Stimulated activated CD8-positive, alpha-beta memory T cell treated with anti-CD3 and anti-CD28 coated beads, Interleukin-2, amount 100 ng/mL, for 1 hour (primary cell): ENCODE measurements around the gene SPIN2A.
"Not testable (repeated sequence)": the region's sequence is repeated elsewhere in the genome, so short reads cannot be mapped to it uniquely, and the experiment has no call there.

ENCODE experiments used
- DNase-seq, 2 donors: peaks; one replicate each; pipeline ENCODE4 v3.0.0-alpha.2; 2020; ENCODE audit warnings: low read depth in 2 of 2

Gene SPIN2A

DNA sequence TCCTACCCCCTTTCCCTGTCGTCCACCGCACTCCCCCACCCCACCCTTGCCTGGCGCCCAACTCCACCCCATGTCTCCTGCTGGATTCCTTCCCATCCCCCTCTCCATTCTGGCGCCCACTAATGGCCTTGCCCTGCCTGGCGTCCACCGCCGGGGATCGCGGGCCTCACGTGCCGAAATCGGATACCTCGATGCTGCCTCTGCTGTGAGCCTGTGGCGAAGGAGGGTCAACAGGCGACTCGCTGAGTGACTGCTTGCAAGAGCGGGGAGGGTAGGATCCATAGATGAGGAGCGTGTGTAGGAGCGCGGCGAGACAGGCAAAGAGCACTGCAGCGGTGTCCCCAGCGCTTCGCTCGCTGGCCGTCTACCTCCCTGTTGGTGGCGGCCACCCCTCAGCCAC is at the start of gene SPIN2A:
Gene SPIN2A, minus strand, starts transcription at position 325 of the 400 bp plus-strand sequence. CDS start 800 bp downstream, outside the sequence.
- DNase-seq = not testable (repeated sequence)

DNA sequence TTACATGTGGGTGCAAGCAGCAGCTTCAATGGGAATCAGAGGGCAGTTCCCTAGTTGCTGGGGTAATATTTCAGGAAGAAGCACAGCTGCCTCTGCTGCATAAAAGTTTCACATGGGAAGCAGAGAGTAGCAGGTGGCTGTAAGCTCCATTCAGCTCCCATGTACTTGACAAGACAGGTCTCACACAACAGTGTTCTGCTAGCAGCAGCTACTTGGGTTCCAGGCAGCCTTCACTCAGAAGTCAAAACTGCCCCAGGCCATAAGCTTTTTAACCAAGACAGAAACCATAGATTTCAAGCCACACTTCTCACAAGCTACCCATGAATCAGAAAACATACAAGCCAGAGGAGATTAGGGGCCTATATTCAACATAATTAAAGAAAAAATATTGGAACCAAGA is 41.4 kb upstream of the SPIN2A start:
- DNase-seq = no peak

DNA sequence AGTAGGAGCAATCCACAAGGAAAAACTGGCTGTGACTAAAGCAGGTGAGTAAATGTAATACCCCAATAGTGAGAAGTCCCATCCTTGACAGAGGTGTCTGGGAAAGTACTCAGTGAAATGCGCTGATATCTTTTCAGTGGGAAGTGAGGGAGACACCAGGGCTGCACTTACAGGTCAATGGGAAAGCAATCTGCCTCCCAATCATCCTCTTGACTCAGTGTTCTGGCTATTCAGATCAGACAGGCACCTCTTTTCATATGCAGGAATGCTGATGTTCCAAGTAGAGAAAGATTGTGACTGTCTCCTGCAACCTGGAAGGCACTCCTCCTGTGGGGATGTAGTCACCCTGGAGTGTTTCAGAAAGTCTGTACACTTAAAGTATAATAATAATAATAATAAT is 39.9 kb upstream of the SPIN2A start:
- no peak for DNase-seq

DNA sequence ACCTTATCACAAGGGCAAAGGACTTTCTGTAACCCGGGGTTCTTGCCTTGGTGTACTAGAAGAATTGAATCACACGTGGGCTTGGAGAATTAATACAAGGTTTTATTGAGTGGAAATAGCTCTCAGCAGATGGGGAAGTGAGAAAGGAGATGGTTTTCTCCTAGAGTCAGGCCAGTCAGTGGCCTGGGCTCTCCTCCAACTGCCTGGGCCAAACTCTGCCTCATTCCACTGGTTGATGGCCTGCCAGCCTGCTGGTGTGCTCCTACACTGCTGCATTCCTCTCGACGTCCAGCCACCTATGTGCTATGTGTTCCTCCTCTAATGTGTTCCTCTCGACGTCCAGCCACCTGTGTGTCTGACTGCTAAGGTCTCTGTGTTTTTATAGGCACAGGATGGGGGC is 35.3 kb upstream of the SPIN2A start:
- DNase-seq = no peak

DNA sequence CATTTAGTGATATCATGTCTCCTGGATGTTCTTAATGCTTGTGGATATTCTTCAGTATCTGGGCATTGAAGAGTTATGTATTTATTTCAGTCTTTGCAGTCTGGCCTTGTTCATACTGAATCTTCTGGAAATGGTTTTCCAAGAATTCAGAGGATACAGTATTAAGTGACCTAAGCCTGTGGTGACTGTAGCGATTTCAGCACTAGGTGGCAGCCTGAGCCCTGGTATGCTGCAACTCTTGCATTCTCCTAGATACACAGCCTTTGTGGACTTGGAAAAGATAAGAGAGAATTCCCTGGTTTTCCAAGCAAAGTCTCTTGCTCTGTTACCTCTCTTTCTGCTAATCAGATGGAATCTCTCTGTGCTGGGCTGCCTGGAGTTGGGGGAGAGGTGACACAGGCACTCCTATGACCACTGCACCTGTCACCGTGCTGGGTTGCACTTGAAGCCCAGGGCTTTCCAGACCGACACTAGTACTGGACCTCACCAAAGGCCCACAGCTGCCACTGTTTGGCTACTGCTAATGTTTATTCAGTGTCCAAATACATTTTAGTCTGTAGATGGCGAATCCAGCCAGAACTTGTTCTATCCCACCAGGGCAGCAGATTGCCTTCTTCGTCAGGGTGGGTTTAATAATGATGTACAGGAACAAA is 19.3 kb upstream of the SPIN2A start:
- no peak for DNase-seq

DNA sequence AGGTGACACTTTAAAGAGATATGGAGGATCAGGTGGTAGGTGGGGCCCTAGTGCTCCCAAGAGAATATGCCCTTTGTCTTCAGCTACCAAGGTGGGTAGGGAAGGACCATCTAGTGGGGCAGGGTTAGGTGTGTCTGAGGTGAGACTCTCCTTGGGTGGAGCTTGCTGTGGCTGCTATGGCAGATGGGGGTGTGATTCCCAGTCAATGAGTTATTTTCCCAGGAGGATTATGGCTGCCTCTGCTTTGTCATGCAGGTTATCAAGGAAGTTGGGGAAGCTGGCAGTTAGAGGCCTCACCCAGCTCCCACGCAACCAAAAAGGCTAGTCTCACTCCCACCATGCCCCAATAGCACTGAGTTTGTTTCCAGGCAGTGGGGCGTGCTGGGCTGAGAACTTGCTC is 18.0 kb upstream of the SPIN2A start:
- no peak for DNase-seq

DNA sequence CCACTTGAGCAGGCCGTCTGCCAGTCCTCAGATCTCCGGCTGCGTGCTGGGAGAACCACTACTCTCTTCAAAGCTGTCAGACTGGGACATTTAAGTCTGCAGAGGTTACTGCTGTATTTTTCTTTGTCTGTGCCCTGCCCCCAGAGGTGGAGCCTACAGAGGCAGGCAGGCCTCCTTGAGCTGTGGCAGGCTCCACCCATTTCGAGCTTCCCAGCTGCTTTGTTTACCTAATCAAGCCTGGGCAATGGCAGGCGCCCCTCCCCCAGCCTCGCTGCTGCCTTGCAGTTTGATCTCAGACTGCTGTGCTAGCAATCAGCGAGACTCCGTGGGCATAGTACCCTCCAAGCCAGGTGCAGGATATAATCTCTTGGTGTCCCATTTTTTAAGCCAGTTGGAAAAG is 15.0 kb upstream of the SPIN2A start:
- DNase-seq = not testable (repeated sequence)

DNA sequence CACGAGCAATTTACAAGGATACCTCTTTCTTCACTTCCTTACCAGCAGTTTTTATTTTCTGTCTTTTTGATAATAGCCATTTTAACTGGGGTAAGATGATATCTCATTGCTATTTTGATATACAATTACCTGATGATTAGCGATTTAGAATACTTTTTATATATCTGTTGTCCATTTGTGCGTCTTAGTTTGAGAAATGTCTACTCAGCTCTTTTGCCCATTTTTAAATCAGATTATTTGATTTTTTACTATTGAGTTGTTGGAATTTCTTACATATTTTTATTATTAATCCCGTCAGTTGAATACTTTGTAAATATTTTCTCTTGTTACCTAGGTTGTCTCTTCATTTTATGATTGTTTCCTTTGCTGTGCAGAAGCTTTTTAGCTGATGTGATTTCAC is 1.5 kb upstream of the SPIN2A start:
- DNase-seq = no peak

DNA sequence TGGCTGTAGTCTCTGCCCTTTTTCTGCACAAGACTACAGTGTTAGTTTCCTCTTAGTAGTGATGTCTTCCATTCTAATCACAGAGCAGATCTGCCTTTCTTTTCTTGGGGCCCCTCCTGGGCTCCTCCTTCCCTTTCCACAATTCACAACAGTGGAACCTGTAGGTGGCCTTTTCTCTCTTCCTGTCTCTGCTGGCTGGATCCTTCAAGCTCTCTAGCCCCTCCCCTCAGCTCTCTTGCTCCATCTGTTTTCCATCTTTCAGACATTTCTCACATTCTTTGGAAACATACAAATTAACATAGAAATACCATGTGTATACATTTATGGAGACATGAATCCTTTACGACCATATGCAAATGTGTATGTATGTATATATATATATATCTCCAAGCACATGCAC is 304 bp upstream of the SPIN2A start:
- DNase-seq = no peak

DNA sequence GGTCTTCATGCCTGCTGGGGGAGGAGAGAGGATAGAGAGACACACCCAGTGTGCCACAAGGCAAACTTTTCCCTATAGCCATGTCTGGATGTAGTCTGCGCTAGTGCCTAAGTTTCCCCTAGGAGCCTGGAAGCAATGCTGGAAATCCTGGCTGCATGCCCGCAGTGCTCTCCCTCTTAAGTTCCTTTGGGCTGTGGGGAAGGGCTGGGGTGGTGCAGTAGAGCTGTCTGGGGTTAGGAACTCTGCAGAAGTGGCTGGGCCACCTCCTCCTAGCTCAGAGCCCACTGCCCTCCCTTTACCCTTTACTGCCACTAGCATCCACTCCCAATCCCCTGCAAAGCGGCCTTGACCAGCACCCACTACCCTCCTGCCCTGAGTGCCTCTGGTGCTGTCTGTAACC is 608 bp downstream of the SPIN2A start:
- DNase-seq = not testable (repeated sequence)

DNA sequence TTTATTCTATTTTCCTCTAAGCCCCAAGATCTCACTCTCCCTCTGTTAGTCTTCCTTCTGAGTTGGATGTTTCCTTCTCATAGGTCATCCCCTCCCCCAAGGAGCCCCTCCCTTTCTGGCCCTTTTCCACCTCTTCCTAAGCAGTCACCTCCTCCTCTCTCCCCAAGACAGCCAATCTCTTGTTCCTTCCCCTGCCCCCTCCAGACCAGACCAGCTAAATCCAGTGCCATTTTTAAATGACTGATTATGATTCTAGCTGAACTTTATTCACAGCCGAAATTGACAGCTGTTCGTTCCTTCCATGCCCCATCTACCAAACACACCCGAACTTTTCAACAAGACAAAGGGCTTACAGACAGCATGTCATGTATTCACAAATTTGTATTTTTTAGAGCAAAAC is 1.9 kb downstream of the SPIN2A start:
- no peak for DNase-seq

DNA sequence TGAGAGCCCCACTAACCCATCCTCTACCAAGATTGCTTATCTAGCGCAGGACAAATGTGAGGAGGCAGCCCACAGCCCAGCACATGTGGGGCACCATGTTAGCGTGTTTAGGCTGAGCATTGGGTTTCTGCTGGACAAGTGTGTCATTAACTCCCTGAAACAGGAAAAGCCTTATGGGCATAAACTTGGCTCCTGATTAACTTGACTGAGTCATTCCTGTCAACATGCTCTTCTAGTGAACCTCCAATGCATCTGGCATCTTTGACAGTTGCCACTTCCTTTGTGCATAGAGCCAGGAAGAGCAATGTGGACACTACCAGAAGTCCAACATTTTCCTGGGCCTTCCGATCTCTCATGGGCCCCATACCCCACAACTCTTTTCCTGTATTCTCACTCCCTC is 2.5 kb downstream of the SPIN2A start:
- DNase-seq = no peak

DNA sequence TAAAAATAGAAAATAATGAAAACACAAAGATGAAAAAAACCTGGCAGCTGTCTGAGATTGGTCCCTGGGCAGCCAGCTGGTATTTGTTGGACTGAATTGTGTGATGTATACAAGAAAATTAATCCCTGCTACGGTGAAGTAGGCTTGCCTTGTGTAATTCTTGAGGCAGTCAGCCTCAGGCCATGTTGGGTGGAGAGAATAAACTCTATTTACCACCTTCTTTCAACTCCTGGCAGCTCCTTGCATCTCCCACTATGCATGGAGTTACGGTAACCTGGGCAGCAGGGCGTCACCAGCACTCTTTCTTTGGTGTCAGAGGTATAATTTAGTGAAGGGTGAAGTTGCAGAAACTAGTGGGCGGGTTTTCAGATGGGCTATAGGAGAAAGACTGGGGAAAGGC is 3.5 kb downstream of the SPIN2A start:
- no peak for DNase-seq

DNA sequence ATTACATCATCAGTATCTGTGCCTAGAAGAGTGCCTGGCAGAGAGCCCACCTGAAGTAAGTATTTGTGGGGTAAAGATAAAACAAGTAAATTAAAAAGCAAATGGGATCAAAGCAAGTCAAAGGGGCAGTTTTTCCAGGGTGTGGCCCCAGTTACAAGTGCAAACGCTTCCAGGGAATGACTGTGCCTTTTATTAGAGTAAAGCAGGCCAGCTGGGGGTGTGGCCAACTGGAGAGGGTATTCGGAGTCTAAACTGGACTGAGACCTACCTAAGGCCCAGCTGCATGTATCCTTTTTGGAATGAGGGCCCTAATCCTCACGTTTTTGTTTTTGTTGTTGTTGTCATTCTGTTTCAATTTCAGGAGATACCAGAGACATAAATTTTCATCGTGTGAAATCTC is 3.9 kb downstream of the SPIN2A start:
- not testable (repeated sequence) for DNase-seq

DNA sequence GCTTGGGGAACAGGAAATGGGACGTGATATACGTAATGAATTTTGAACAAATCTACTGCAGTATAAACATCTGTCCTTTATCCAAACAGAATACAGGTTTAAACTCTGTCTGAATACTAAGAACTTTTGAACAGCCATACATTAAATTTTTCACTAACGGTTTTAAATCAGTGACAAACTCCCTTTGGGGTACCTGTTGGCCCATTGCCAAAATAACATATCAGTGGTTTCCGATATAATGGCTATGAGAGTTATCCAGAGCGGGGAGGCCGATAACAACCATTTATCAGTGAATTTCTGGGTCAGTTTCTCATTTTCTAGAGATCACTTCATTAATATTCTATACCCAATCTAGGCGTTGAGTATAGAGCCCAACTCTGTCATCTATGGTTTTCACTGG is 5.2 kb downstream of the SPIN2A start:
- no peak for DNase-seq

DNA sequence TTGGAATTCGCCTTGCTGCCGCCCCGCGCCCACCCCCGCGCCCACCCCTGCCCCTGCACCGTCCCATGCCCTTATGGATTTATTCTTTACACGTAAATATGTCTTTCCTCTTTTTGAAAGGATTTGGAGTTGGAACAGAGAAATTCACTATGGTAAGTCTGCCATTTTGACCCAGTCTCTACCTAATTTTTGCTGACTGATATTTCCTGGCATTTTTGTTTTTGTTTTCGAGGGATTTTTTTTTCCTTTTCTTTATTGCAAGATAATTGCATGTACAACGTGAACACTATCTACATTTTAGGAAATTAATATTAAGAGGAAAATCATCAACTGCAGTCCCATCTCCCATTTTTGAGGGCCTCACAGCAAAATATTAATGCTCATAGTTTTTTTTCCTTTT is 15.4 kb downstream of the SPIN2A start:
- no peak for DNase-seq

DNA sequence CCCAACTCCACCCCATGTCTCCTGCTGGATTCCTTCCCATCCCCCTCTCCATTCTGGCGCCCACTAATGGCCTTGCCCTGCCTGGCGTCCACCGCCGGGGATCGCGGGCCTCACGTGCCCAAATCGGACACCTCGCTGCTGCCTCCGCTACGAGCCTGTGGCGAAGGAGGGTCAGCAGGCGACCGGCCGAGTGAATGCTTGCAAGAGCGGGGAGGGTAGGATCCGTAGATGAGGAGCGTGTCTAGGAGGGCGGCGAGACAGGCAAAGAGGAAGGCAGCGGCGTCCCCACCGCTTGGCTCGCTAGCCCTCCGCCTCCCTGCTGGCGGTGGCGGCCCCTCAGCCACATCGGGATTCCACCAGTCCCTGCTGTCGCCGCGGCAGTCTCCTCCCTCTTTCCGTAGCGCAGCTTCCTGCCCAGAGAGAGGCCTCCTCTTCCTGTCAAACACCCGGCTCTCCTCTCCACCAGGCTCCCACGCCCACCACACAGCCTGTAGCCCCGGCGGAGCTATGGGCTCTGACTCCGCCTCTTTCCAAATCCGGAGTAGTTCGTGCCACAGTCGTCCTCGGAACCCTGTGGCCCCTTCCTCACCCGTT is 15.9 kb downstream of the SPIN2A start, which contains the start of gene SPIN2B:
Gene SPIN2B, minus strand, starts transcription at position 387 of the 594 bp plus-strand sequence.
- peak; percentile 57 to 59 for DNase-seq

DNA sequence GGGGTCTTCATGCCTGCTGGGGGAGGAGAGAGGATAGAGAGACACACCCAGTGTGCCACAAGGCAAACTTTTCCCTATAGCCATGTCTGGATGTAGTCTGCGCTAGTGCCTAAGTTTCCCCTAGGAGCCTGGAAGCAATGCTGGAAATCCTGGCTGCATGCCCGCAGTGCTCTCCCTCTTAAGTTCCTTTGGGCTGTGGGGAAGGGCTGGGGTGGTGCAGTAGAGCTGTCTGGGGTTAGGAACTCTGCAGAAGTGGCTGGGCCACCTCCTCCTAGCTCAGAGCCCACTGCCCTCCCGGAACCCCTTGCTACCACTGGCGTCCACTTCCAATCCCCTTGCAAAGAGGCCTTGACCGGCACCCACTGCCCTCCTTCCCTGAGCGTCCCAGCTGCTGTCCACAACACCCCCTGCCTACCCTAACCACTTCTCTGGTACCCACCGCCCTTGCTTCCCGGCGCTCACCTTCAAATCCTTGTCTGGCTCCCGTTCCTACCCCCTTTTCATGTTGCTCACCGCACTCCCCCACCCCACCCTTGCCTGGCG is 16.5 kb downstream of the SPIN2A start:
- DNase-seq = not testable (repeated sequence)

DNA sequence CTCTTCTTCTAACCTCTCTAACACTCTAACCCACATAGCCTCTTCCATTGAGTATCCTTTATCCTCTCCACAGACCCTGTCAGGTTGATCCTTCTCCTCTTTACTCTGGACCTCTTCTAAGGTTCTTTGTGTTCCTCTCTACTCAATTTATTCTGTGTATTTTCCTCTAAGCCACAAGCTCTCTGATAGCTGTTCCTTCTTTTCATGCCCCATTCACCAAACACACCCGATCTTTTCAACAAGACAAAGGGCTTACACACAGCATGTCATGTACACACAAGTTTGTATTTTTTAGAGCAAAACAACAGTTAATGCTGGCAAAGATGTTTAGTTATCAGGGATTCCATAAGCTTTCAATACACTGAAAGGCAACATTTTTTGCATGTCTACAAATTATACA is 17.8 kb downstream of the SPIN2A start:
- DNase-seq = no peak

DNA sequence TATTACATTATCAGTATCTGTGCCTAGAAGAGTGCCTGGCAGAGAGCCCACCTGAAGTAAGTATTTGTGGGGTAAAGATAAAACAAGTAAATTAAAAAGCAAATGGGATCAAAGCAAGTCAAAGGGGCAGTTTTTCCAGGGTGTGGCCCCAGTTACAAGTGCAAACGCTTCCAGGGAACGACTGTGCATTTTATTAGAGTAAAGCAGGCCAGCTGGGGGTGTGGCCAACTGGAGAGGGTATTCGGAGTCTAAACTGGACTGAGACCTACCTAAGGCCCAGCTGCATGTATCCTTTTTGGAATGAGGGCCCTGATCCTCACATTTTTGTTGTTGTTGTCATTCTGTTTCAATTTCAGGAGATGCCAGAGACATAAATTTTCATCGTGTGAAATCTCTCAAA is 19.6 kb downstream of the SPIN2A start:
- DNase-seq = not testable (repeated sequence)

DNA sequence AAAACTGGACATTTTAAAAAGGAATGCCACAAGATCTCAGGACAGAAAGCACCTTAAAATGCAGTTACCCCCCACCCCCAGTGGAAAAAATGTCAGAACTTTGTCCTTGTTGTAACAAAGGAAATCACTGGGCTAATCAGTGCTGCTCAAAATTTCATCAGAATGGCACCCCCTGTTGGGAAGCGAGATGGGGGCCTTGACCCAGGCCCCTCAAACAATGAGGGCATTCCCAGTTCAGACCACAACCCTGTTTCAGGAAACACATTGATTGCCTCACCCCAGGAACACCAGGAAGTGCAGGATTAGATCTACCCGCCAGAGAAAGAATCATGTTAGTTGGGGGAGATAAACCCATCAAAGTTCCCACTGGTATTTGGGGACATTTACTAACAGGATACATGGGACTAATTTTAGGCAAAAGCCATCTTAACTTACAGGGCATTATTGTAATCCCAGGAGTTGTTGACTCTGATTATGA is 32.2 kb downstream of the SPIN2A start:
- no peak for DNase-seq

DNA sequence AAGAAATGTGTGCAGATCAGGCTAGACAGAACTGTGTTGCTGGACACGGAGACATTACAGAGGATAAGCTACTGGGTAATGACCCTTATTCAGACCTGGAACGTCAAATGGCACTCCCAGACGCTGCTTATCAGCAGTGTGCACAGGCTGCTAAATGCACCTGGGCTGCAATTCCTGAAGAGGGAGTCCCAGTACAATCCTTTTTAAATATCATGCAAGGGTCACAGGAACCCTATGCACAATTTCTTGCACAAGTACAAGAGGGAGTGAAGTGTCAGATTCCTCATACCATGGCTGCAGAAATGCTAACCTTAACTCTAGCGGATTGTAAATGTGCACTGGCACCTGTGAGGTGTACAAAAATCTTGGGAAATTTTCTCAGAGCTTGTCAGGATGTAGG is 32.8 kb downstream of the SPIN2A start:
- DNase-seq = no peak

DNA sequence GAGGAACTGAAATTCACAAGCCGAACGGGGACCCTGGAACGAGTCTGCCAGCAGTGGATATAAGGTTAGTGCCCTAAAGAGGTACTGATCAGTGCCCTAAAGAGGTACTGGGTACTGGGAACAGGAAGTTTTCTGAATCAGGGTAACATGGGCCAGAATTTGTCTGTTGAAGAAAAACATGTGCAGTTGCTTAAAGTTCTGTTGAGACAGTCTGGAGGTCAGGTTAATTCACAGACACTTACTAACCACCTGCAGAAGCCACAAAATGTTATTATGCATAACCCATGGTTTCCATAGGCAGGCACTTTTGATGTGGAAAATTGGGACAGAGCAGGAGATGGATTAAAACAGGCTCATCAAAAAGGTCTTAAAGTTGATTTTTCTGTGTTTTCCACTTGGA is 33.7 kb downstream of the SPIN2A start:
- DNase-seq = no peak
